SK-N-SH (cell line): ENCODE data around the gene BBS10. TPM values are rescaled to one million over a fixed set of nuclear protein-coding genes. Genes with fewer than 3 reads are reported as not detected.
A peak's percentile ranks its signal among the peaks of the same experiment; 100 is the strongest.

Experiments used
- CTCF ChIA-PET: fragments of 300-600, 350-600 bp; formaldehyde crosslinking; extraction: SDS; loops from one replicate; lab custom pipeline; 2021; lab: Yijun Ruan, JAX
- POLR2A ChIA-PET: fragments of 350-600 bp; sonication (Branson Sonifier 250); formaldehyde crosslinking; extraction: SDS; loops from one replicate; lab custom pipeline; 2020; ENCODE audit warnings: antibody characterized with exemption, inconsistent platforms; lab: Yijun Ruan, JAX
- DNase-seq: peaks from one replicate; pipeline ENCODE4 v3.0.0; 2012
- H2AFZ ChIP-seq: fragments of 200-600 bp; sonication (generic); 2 replicates; pipeline ENCODE4 v1.8.1; 2016; ENCODE audit warnings: antibody characterized with exemption, mild to moderate bottlenecking, low read depth
- H3F3A ChIP-seq: fragments of 200-600 bp; sonication (generic); replicated peaks from 2 replicates; pipeline ENCODE3; 2016; ENCODE audit warnings: antibody characterized with exemption, mild to moderate bottlenecking; ENCODE audit not compliant: insufficient read depth
- H3K27ac ChIP-seq, 2 experiments: fragments of 200-500 bp in 1 of 2; fragments of 200-600 bp in 1 of 2; sonication (Bioruptor generic) in 1 of 2; sonication (generic), shearing (Covaris generic) in 1 of 2; 2 replicates each; pipeline versions ENCODE4 v1.5.1 to v1.6.1; 2014 to 2016; ENCODE audit warnings: low read depth in 2 of 2, inconsistent platforms in 1 of 2, low read length in 1 of 2, mild to moderate bottlenecking in 1 of 2, mixed read lengths in 1 of 2
- H3K27me3 ChIP-seq: fragments of 200-600 bp; sonication (generic), shearing (Covaris generic); 2 replicates; pipeline ENCODE4 v1.6.1; 2016; ENCODE audit warnings: mixed run types; ENCODE audit not compliant: insufficient read depth
- H3K36me3 ChIP-seq, 2 experiments: fragments of 200-500 bp in 1 of 2; fragments of 200-600 bp in 1 of 2; sonication (Bioruptor generic) in 1 of 2; sonication (generic) in 1 of 2; replicated peaks in 1 of 2; 2 replicates each; pipeline versions ENCODE3 to v1.5.1; 2014 to 2016; ENCODE audit warnings: low read length in 1 of 2, mild to moderate bottlenecking in 1 of 2; ENCODE audit not compliant: insufficient read depth in 2 of 2, control insufficient read depth in 1 of 2
- H3K4me1 ChIP-seq, 2 experiments: fragments of 200-500 bp in 1 of 2; fragments of 200-600 bp in 1 of 2; sonication (Bioruptor generic) in 1 of 2; sonication (generic), shearing (Covaris generic) in 1 of 2; 2 replicates each; pipeline versions ENCODE4 v1.5.1 to v1.6.1; 2014 to 2016; ENCODE audit warnings: low read depth in 1 of 2, low read length in 1 of 2, mixed run types in 1 of 2; ENCODE audit not compliant: insufficient read depth in 2 of 2, control insufficient read depth in 1 of 2
- H3K4me2 ChIP-seq: fragments of 200-600 bp; sonication (generic), shearing (Covaris generic); 2 replicates; pipeline ENCODE4 v1.6.1; 2017; ENCODE audit warnings: mixed run types
- H3K4me3 ChIP-seq, 2 experiments: fragments of 200-500 bp in 1 of 2; fragments of 200-600 bp in 1 of 2; sonication (Bioruptor generic) in 1 of 2; sonication (generic), shearing (Covaris generic) in 1 of 2; 2 replicates each; pipeline versions ENCODE4 v1.5.1 to v1.8.1; 2014 to 2016; ENCODE audit warnings: low read depth in 2 of 2, inconsistent platforms in 1 of 2, low read length in 1 of 2, mild to moderate bottlenecking in 1 of 2, mixed read lengths in 1 of 2, moderate library complexity in 1 of 2
- H3K79me2 ChIP-seq: fragments of 200-600 bp; sonication (generic); 2 replicates; pipeline ENCODE4 v1.8.1; 2017; ENCODE audit warnings: mild to moderate bottlenecking; ENCODE audit not compliant: insufficient read depth
- H3K9ac ChIP-seq: fragments of 200-600 bp; sonication (generic); 2 replicates; pipeline ENCODE4 v1.6.1; 2017; ENCODE audit warnings: mixed run types
- H3K9me2 ChIP-seq: fragments of 200-600 bp; sonication (generic); 2 replicates; pipeline ENCODE4 v1.6.1; 2017; ENCODE audit warnings: mixed run types
- H3K9me3 ChIP-seq: fragments of 200-600 bp; sonication (generic); 2 replicates; pipeline ENCODE4 v1.6.1; 2017; ENCODE audit warnings: mixed run types, mild to moderate bottlenecking, moderate library complexity
- H4K20me1 ChIP-seq: fragments of 200-600 bp; sonication (generic); 2 replicates; pipeline ENCODE4 v1.6.1; 2017; ENCODE audit warnings: mild to moderate bottlenecking, mixed run types; ENCODE audit not compliant: insufficient read depth
- ELF1 ChIP-seq: IDR thresholded peaks from 2 replicates; pipeline ENCODE4 v1.4.0; 2012
- EZH2phosphoT487 ChIP-seq: fragments of 200-600 bp; sonication (generic); IDR thresholded peaks from 2 replicates; pipeline ENCODE4 v1.6.1; 2017; ENCODE audit warnings: low read depth, mixed run types, mild to moderate bottlenecking, antibody characterized with exemption, moderate library complexity, borderline replicate concordance
- GABPA ChIP-seq: IDR thresholded peaks from 2 replicates; pipeline ENCODE4 v1.4.0; 2012; ENCODE audit warnings: low read depth, mild to moderate bottlenecking
- GATA2 ChIP-seq: sonication (generic); formaldehyde crosslinking; IDR thresholded peaks from 2 replicates; pipeline ENCODE4 v1.5.0; 2020; ENCODE audit warnings: mild to moderate bottlenecking, missing genetic modification reagents
- IRF3 ChIP-seq: fragments of 150-350 bp; IDR thresholded peaks from 2 replicates; pipeline ENCODE4 v1.6.1; 2016; ENCODE audit warnings: mild to moderate bottlenecking, low read depth, low read length
- MEF2A ChIP-seq: IDR thresholded peaks from 2 replicates; pipeline ENCODE4 v1.4.0; 2012; ENCODE audit warnings: low read depth, borderline replicate concordance
- NFIC ChIP-seq: IDR thresholded peaks from 2 replicates; pipeline ENCODE4 v1.4.0; 2012; ENCODE audit warnings: borderline replicate concordance
- PBX3 ChIP-seq: IDR thresholded peaks from 2 replicates; pipeline ENCODE4; 2012
- RCOR1 ChIP-seq: fragments of 150-350 bp; IDR thresholded peaks from 2 replicates; pipeline ENCODE4 v1.6.1; 2017; ENCODE audit warnings: antibody characterized with exemption, low read length
- RXRA ChIP-seq: IDR thresholded peaks from 2 replicates; pipeline ENCODE4 v1.4.0; 2012; ENCODE audit warnings: low read depth, mild to moderate bottlenecking, borderline replicate concordance
- SMC3 ChIP-seq: IDR thresholded peaks from 2 replicates; pipeline ENCODE4 v1.6.1; 2012; ENCODE audit warnings: low read depth, low read length, improper control_type of control experiment
- TAF1 ChIP-seq: IDR thresholded peaks from 2 replicates; pipeline ENCODE4 v1.6.1; 2012; ENCODE audit warnings: low read depth, mild to moderate bottlenecking, low read length, moderate library complexity, borderline replicate concordance
- TCF12 ChIP-seq: IDR thresholded peaks from 2 replicates; pipeline ENCODE4 v1.4.0; 2012
- USF1 ChIP-seq: IDR thresholded peaks from 2 replicates; pipeline ENCODE4 v1.4.0; 2012; ENCODE audit warnings: low read depth, borderline replicate concordance
- YY1 ChIP-seq: IDR thresholded peaks from 2 replicates; pipeline ENCODE4 v1.4.0; 2012; ENCODE audit warnings: low read depth, mild to moderate bottlenecking
- WGBS: methylation state at CpG from one replicate; pipeline ENCODE4 v1.1.6; 2017; ENCODE audit warnings: low lambda C conversion rate; 5-methylcytosine and 5-hydroxymethylcytosine counted together
- polyA plus RNA-seq, 3 experiments: library from polyadenylated mRNA; depleted of rRNA; stranded (reverse); fragments of >200 nt; gene quantifications; 2 replicates each; pipeline ENCODE4 v1.2.3, GENCODE V29; 2012
- TF ChIP-seq, protein P1 (sequence below): IDR thresholded peaks from 2 replicates; pipeline ENCODE4 v1.6.1; 2012; ENCODE audit warnings: mild to moderate bottlenecking, low read depth, low read length, moderate library complexity

BBS10 gene
- polyA plus RNA-seq, 1 of the 3 experiments (the other 2 are of a cell fraction): 5.6 TPM

DNA sequence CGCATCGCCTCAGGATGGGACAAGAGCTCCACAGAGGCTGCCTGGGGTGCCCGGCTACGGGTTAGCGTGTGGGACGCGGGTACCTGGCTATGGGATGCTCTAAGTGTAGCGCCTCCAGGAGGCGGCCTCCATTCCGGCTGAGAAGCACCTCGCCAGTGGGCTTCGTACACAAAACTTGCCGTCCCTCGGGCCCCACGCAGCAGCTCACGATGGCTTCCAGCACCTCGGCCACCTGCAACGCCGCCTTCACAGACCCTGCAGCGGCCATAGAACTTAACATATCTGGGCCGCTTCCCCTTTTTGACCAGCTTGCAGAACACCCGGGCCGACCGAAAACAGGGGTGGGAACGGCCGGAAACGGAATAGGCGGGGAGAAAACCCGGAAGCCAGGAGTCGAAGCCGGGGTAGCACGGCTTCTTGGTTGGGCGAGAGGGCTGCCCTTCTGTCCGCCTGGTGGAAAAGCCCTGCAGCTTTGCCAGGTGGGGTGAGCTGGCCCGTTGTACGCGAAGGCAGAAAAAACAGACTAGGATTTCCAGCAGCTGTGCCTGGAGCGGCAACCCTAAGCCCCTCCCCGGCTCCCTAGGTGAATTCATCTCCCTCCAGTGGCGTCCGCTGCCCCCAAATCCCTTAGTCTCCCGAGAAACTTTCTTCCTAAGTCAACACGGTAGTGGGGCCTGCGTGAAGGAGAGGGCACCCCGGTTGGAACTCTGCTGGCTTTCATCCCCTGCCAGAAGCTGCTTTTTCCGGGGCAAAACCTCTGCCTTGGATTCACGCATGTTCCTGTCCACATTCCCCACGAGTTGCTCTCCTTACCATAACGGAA, at the start of gene BBS10 (continued):
- TF ChIP-seq, protein P1, sequence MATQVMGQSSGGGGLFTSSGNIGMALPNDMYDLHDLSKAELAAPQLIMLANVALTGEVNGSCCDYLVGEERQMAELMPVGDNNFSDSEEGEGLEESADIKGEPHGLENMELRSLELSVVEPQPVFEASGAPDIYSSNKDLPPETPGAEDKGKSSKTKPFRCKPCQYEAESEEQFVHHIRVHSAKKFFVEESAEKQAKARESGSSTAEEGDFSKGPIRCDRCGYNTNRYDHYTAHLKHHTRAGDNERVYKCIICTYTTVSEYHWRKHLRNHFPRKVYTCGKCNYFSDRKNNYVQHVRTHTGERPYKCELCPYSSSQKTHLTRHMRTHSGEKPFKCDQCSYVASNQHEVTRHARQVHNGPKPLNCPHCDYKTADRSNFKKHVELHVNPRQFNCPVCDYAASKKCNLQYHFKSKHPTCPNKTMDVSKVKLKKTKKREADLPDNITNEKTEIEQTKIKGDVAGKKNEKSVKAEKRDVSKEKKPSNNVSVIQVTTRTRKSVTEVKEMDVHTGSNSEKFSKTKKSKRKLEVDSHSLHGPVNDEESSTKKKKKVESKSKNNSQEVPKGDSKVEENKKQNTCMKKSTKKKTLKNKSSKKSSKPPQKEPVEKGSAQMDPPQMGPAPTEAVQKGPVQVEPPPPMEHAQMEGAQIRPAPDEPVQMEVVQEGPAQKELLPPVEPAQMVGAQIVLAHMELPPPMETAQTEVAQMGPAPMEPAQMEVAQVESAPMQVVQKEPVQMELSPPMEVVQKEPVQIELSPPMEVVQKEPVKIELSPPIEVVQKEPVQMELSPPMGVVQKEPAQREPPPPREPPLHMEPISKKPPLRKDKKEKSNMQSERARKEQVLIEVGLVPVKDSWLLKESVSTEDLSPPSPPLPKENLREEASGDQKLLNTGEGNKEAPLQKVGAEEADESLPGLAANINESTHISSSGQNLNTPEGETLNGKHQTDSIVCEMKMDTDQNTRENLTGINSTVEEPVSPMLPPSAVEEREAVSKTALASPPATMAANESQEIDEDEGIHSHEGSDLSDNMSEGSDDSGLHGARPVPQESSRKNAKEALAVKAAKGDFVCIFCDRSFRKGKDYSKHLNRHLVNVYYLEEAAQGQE: no peak
- TF ChIP-seq GABPA (peak; percentile 99), USF1 (no peak; the same call in 1 of the 2 replicates), YY1 (peak; percentile 67; the same call in 1 of the 2 replicates), RCOR1 (0 out of 2 replicates have a peak, but pooled peaks have one; percentile 13), PBX3 (peak; percentile 98), MEF2A (no peak), ELF1 (peak; percentile 94), TCF12 (no peak), IRF3 (0 out of 2 replicates have a peak, but pooled peaks have one; percentile 18), RXRA (no peak)

DNA sequence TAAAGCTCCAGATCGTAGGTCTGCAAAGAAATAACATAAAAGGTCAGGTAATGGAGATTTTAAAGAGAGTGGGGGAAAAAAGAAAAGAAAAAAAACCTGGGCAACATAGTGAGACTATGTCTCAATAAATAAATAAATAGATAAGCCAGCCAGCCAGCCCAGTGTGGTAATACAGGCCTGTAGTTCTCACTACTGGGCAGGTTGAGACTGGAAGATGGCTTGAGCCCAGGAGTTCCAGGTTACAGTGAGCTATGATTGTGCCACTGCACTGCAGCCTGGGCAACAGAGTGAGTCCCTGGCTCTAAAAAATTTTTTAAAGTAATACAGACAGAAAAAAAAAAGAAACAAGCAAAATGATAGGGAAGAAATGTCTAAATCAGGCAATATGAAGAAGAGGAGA, 43.2 kb upstream of the BBS10 start:
- H3K27ac ChIP-seq: no peak overlapping the region
- CTCF ChIA-PET: no interaction called here
- no peak for DNase-seq
- POLR2A ChIA-PET: no interaction called here
- H3K36me3 ChIP-seq: peaks cover 51 to 62% of the 10 kb centered on the region in 2 experiments
- H3F3A ChIP-seq: peaks cover 15% of the 10 kb centered on the region
- 100% methylated on average over 1 of the region's 1 CpG for WGBS
- no peaks in the 10 kb centered on the region for H3K27me3 ChIP-seq
- H3K9ac ChIP-seq: no peak overlapping the region
- no peaks in the 10 kb centered on the region for H3K9me2 ChIP-seq
- H3K79me2 ChIP-seq: no peaks in the 10 kb centered on the region
- no peaks in the 10 kb centered on the region for H4K20me1 ChIP-seq
- no peak overlapping the region for H3K4me3 ChIP-seq
- H3K4me1 ChIP-seq: no peaks in the 10 kb centered on the region
- no peaks in the 10 kb centered on the region for H3K9me3 ChIP-seq
- no peak overlapping the region for H2AFZ ChIP-seq
- TF ChIP-seq SMC3 (no peak), NFIC (no peak), YY1 (no peak), PBX3 (no peak), EZH2phosphoT487 (no peak), GATA2 (CRISPR knock-in tag) (no peak), IRF3 (no peak), TAF1 (no peak)
- TF ChIP-seq, protein P1: no peak
- no peak overlapping the region for H3K4me2 ChIP-seq
